NCI-H2029 (cell line): ENCODE measurements around the gene ADRB1.

ENCODE experiments used
- DNase-seq: peaks from one replicate; lab custom pipeline; 2025; lab: John Stamatoyannopoulos, UW

Gene ADRB1

GRCh38 chr10:114094795-114095194 lies 51.1 kb downstream of the ADRB1 start:
- DNase-seq, result no peak

- no peak for DNase-seq
These were observed 52.1 kb downstream of the ADRB1 start for GRCh38 chr10:114095559-114096337.
